ENCODE results near the gene CAPN2.

- TF ChIP-seq REST (IDR thresholded peaks at IDR 0.05; ENCODE audit: insufficient read depth in 1 of 2, low read depth in 2 of 2, low read length in 2 of 2) (no peak), SIN3A (IDR thresholded peaks at IDR 0.05; ENCODE audit: borderline replicate concordance, insufficient read depth, low read length) (no peak), TAF1 (IDR thresholded peaks at IDR 0.05; ENCODE audit: borderline replicate concordance, insufficient read depth, low read length) (no peak), POLR2AphosphoS5 (IDR thresholded peaks at IDR 0.05; ENCODE audit: low read depth, low read length) (no peak), FOXP2 (optimal IDR thresholded peaks at IDR 0.05; ENCODE audit: borderline replicate concordance, extremely low read depth, extremely low read length, insufficient read depth) (no peak)
Measured at GRCh38 chr1:223724376-223724775, 12.0 kb downstream of the CAPN2 start.

Measured in PFSK-1 (cell line).